Omental fat pad (tissue), 4 donors: Measurements from ENCODE around the gene CIRBP. TPM values are rescaled to one million over a fixed set of nuclear protein-coding genes. Genes with fewer than 3 reads are reported as not detected.

Source experiments
- ATAC-seq: fragments of 150-250 bp; one replicate; pipeline ENCODE4 v1.9.1; 2016; ENCODE audit warnings: mild to moderate bottlenecking, moderate library complexity; ENCODE audit not compliant: low FRiP score
- DNase-seq: peaks from one replicate; pipeline ENCODE4 v3.0.0-alpha.2; 2019; ENCODE audit warnings: low spot score
- total RNA-seq, 4 donors: library from RNA; depleted of rRNA; stranded (reverse); fragments of >200 nt; gene quantifications; one replicate each; pipeline ENCODE4 v1.1.0, GENCODE V29; 2016
- TF ChIP-seq, protein P1 (sequence below), 3 donors: fragments of 450-650 bp; IDR thresholded peaks; one replicate each; pipeline ENCODE4 v1.5.1; 2016 to 2017; ENCODE audit warnings: antibody characterized with exemption in 3 of 3, mild to moderate bottlenecking in 3 of 3, moderate library complexity in 2 of 3

Gene CIRBP
- total RNA-seq, 4 donors from 2014 or later, result 292 to 484 (median 372) TPM

DNA sequence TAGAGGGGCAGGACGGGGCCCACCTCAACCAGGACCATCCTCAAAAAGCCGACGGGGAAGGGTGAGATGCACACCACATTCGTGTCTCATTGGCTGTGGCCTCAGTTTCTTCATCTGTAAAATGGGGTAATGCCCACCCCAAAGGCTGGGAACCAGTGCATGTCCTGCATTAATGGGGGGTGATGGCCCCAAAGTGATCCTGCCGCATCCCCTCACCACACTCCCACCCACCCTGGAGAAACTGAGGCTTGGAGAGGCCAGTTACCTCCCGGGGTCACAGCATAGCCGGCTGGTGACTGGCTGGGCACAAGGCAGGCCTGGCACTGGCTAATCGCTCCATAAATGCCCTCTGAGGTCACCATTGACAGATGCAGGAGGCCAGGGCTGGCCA lies 21.4 kb upstream of the CIRBP start:
- DNase-seq (no peak), ATAC-seq (no peak)
- TF ChIP-seq, protein P1, sequence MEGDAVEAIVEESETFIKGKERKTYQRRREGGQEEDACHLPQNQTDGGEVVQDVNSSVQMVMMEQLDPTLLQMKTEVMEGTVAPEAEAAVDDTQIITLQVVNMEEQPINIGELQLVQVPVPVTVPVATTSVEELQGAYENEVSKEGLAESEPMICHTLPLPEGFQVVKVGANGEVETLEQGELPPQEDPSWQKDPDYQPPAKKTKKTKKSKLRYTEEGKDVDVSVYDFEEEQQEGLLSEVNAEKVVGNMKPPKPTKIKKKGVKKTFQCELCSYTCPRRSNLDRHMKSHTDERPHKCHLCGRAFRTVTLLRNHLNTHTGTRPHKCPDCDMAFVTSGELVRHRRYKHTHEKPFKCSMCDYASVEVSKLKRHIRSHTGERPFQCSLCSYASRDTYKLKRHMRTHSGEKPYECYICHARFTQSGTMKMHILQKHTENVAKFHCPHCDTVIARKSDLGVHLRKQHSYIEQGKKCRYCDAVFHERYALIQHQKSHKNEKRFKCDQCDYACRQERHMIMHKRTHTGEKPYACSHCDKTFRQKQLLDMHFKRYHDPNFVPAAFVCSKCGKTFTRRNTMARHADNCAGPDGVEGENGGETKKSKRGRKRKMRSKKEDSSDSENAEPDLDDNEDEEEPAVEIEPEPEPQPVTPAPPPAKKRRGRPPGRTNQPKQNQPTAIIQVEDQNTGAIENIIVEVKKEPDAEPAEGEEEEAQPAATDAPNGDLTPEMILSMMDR (IDR thresholded peaks at IDR 0.05), result no peak

DNA sequence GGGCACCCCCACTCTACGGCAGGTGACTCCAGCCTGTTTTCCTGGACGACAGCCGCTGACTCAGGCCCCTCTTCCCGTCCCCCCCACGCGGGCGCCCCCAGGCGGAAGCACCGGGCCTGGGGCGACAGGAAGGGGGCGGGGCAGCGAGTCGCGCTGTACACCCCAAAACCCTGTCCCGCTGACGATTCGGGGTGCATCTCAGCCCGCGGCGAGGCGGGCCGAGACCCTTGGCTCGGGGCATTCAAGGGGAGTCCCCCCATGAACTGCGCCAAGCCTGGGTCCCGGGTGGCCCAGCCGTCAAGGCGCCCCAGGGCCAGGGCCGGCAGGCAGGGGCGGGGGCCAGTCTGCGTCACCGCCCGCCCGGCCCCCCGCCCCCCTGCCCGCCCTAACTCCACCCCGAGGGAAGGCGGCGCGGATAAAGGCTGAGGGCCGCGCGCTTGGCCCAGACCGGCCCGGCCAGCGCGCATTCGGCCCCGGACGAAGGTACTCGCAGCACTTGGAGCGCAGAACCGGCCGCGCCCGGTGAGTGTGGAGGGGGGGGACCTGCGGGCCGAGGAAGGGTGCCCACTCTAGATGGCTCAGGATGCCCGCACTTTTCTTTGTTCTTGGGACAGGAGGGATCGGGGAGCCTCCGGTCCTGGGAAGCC lies 20.9 kb upstream of the CIRBP start, which contains the start of gene MIDN:
TSS of gene MIDN (plus strand) at position 445 of the 647 bp plus-strand sequence. CDS start 1,714 bp downstream, outside the sequence.
- ATAC-seq (peak; percentile 35), DNase-seq (no peak)
- TF ChIP-seq, protein P1 (IDR thresholded peaks at IDR 0.05), result no peak

DNA sequence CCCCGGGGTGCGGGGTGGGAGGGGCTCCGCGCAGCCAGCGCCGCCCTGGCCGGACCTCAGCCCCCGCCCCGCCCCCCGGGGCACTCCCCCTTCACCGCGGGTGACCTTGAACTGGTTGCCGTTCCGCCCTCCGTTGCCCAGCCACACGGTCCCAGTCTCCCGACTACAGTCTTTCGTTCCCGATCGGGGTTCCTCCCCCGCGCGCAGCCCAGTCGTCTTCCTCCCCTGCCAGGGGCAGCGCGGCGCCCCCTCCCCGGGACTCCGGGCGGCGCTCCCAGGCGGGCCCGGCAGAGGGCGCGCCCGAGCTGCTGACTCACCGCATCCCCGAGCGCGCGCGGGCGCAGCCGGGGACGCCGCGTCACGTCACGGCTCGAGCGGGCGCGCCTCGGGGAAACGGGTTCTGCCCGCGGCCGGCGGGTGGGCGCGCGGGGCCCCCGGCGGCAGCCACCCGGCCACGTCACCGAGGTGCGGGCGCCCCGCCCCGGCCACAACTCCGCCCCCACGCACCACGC lies 20.3 kb upstream of the CIRBP start:
- TF ChIP-seq, protein P1 (IDR thresholded peaks at IDR 0.05), result peak in 2 of 3 donors; percentile 88 to 92
- ATAC-seq (peak; percentile 13), DNase-seq (no peak)

DNA sequence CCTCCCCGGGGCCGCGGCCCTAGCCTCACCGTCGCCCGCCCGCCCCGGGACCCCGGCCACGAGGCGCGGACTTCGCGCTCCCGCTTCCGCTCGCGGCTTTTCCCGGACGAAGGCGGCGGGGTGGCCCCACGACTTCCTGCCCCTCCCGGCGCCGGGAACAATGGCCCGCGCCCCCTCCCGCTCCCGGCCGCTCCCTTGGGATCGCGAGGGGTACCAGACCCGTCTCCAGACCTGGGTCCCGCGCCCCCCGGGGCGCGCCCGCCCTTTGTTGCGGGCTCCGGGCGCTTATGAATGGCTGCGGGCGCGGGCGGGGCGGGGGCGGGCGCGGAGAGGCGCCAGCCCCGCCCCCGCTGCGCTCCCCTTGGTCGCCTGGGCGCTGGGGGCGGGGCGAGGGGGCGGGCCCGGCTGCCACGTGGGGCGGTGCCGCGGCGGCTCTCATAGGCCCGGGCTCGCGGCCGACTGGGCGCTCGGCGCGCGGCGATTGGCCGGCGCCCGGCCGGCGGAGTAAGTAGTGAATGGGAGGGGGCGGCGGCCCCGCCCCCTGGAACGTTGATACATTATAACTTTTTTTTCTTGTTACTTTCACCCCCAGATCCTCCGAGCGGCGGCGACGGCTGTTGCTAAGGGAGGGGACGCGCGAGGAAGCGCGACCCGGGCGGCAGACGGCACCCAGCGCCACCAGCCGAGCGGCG lies 19.7 kb upstream of the CIRBP start:
- TF ChIP-seq, protein P1 (IDR thresholded peaks at IDR 0.05), result no peak
- ATAC-seq, result peak; percentile 29

DNA sequence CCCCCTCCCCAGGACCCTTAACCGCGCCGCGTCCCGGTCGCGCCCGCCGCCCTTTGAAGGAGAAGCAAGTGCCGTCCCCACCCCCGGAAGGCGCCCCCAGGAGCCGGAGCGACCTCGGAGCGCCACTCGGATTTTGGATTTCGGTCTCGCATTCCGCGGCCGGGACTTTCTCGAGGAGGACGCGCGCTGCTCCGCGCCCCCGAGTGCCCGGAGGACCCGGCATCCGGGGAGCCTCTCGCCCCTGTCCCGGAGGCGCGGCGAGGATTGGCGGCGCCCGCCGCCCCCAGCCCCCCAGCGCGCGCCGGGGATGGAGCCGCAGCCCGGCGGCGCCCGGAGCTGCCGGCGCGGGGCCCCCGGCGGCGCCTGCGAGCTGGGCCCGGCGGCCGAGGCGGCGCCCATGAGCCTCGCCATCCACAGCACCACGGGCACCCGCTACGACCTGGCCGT lies 19.1 kb upstream of the CIRBP start:
- TF ChIP-seq, protein P1 (IDR thresholded peaks at IDR 0.05), result no peak
- DNase-seq, result no peak
- no peak for ATAC-seq

More for the DNA sequence above, 19.7 kb upstream of the CIRBP start:
- DNase-seq, result no peak

DNA sequence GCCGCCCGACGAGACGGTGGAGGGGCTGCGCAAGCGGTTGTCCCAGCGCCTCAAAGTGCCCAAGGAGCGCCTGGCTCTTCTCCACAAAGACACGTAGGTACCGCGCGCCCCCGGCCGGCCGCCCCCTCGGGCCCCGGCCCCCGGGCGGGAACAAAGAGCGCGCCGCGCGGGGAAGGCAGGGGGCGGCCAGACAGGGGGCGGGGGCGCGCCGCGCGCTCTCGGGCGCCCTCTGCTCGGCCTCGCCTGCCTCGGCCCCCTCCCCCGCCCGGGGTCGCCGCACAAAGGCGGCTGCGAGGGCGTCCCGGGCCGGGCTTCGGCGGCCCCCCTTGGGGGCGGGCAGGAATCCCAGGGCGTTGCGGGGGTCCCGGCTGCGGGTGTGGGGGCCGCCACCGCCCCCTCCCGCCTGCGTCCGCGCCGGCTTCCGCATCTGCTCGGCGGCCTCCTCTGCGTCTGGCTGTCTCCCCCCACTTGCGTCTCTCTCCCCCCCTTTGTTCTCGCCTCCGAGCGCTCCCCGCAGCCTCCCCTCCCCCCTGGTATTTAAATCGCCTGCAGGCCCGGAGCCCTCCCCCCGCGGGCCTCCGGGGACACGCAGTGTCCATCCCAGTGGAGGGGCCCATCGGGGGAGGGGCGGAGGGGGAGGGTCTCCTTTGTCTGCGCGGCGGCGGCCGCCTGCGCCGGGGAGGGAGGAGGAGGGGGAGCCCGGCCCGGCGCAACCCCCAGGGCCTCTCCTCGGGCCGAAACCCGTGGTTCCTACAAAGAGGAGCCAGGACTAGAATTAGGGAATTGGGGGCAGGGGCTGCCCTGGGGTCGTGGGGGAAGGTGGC lies 18.5 kb upstream of the CIRBP start:
- TF ChIP-seq, protein P1 (IDR thresholded peaks at IDR 0.05), result no peak
- ATAC-seq (no peak), DNase-seq (no peak)
